NCI-H2196 (cell line): Measurements from ENCODE around the gene SIK1.
"Not testable (repeated sequence)": the region's sequence is repeated elsewhere in the genome, so short reads cannot be mapped to it uniquely, and the experiment has no call there.

Source experiments
- DNase-seq: peaks from one replicate; lab custom pipeline; 2025; ENCODE audit not compliant: unreplicated experiment; lab: John Stamatoyannopoulos, UW

SIK1 gene

GRCh38 chr21:43426404-43427241, at the start of gene SIK1:
TSS of gene SIK1 (minus strand) at chr21:43427131. CDS start at chr21:43426178, 953 bp downstream.
- DNase-seq, result not testable (repeated sequence)

- not testable (repeated sequence) for DNase-seq
Observed at GRCh38 chr21:43471597-43472242, 44.8 kb upstream of the SIK1 start.

- DNase-seq, result not testable (repeated sequence)
Observed at GRCh38 chr21:43469719-43470458, 43.0 kb upstream of the SIK1 start.

GRCh38 chr21:43467785-43468184, 40.9 kb upstream of the SIK1 start:
- no peak for DNase-seq

GRCh38 chr21:43465159-43465558, 38.2 kb upstream of the SIK1 start:
- DNase-seq, result not testable (repeated sequence)

- not testable (repeated sequence) for DNase-seq
Observed at GRCh38 chr21:43463498-43464261, 36.7 kb upstream of the SIK1 start.

- DNase-seq, result not testable (repeated sequence)
Observed at GRCh38 chr21:43462932-43463331, 36.0 kb upstream of the SIK1 start.

GRCh38 chr21:43460475-43460874, 33.5 kb upstream of the SIK1 start:
- not testable (repeated sequence) for DNase-seq

- DNase-seq, result not testable (repeated sequence)
Observed at GRCh38 chr21:43458995-43459394, 32.1 kb upstream of the SIK1 start.

- DNase-seq, result not testable (repeated sequence)
Observed at GRCh38 chr21:43456616-43457314, 29.8 kb upstream of the SIK1 start.

GRCh38 chr21:43455717-43456116, 28.8 kb upstream of the SIK1 start:
- not testable (repeated sequence) for DNase-seq

GRCh38 chr21:43454176-43454575, 27.2 kb upstream of the SIK1 start:
- not testable (repeated sequence) for DNase-seq

GRCh38 chr21:43451850-43452249, 24.9 kb upstream of the SIK1 start:
- not testable (repeated sequence) for DNase-seq

- DNase-seq, result not testable (repeated sequence)
Observed at GRCh38 chr21:43450287-43450686, 23.4 kb upstream of the SIK1 start.

- DNase-seq, result not testable (repeated sequence)
Observed at GRCh38 chr21:43447353-43447977, 20.5 kb upstream of the SIK1 start.

GRCh38 chr21:43446277-43446932, 19.5 kb upstream of the SIK1 start:
- not testable (repeated sequence) for DNase-seq

- DNase-seq, result not testable (repeated sequence)
Observed at GRCh38 chr21:43444524-43444923, 17.6 kb upstream of the SIK1 start.

- DNase-seq, result not testable (repeated sequence)
Observed at GRCh38 chr21:43442571-43442970, 15.6 kb upstream of the SIK1 start.
